Parathyroid adenoma (tissue), 2 donors: ENCODE measurements around the gene HSPA1B.

Experiments
- H2AFZ ChIP-seq: fragments of 300-600 bp; sonication (generic); one replicate; pipeline ENCODE4 v1.7.0; 2017; ENCODE audit warnings: antibody characterized with exemption, mild to moderate bottlenecking
- H3K27ac ChIP-seq: fragments of 300-600 bp; sonication (generic); one replicate; pipeline ENCODE4 v1.7.0; 2017
- H3K27me3 ChIP-seq: fragments of 300-600 bp; sonication (generic); one replicate; pipeline ENCODE4 v1.7.0; 2017; ENCODE audit warnings: low read length; ENCODE audit not compliant: control insufficient read depth, insufficient read depth
- H3K36me3 ChIP-seq: fragments of 300-600 bp; sonication (generic); one replicate; pipeline ENCODE4 v1.7.0; 2017; ENCODE audit warnings: low read length; ENCODE audit not compliant: control insufficient read depth, insufficient read depth
- H3K4me1 ChIP-seq: fragments of 300-600 bp; sonication (generic); one replicate; pipeline ENCODE4 v1.7.0; 2017; ENCODE audit warnings: control low read depth
- H3K4me2 ChIP-seq: fragments of 300-600 bp; sonication (generic); one replicate; pipeline ENCODE4 v1.7.0; 2017; ENCODE audit warnings: low read length
- H3K4me3 ChIP-seq: fragments of 300-600 bp; sonication (generic); one replicate; pipeline ENCODE4 v1.7.0; 2017; ENCODE audit warnings: low read depth, low read length
- H3K79me2 ChIP-seq: fragments of 300-600 bp; sonication (generic); one replicate; pipeline ENCODE4 v1.7.0; 2017; ENCODE audit warnings: control low read depth
- H3K9ac ChIP-seq: fragments of 300-600 bp; sonication (generic); one replicate; pipeline ENCODE4 v1.7.0; 2017; ENCODE audit warnings: mild to moderate bottlenecking
- H3K9me3 ChIP-seq: fragments of 300-600 bp; sonication (generic); one replicate; pipeline ENCODE4 v1.7.0; 2017; ENCODE audit warnings: low read length; ENCODE audit not compliant: control insufficient read depth
- TF ChIP-seq, protein P1 (sequence below): fragments of 300-600 bp; sonication (generic); IDR thresholded peaks from one replicate; pipeline ENCODE4 v1.7.0; 2017; ENCODE audit warnings: antibody characterized with exemption, mild to moderate bottlenecking
- donor health status: primary hyperparathyroidism.

Gene HSPA1B

GRCh38 chr6:31874836-31875572 is 47.5 kb downstream of the HSPA1B start:
- TF ChIP-seq, protein P1, sequence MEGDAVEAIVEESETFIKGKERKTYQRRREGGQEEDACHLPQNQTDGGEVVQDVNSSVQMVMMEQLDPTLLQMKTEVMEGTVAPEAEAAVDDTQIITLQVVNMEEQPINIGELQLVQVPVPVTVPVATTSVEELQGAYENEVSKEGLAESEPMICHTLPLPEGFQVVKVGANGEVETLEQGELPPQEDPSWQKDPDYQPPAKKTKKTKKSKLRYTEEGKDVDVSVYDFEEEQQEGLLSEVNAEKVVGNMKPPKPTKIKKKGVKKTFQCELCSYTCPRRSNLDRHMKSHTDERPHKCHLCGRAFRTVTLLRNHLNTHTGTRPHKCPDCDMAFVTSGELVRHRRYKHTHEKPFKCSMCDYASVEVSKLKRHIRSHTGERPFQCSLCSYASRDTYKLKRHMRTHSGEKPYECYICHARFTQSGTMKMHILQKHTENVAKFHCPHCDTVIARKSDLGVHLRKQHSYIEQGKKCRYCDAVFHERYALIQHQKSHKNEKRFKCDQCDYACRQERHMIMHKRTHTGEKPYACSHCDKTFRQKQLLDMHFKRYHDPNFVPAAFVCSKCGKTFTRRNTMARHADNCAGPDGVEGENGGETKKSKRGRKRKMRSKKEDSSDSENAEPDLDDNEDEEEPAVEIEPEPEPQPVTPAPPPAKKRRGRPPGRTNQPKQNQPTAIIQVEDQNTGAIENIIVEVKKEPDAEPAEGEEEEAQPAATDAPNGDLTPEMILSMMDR = no peak
- no peaks in the 10 kb centered on the region for H3K27me3 ChIP-seq
- no peak overlapping the region for H2AFZ ChIP-seq
- H3K27ac ChIP-seq = no peak overlapping the region
- H3K4me2 ChIP-seq = peak overlapping the region; percentile 22
- no peaks in the 10 kb centered on the region for H3K79me2 ChIP-seq
- H3K4me3 ChIP-seq = no peak overlapping the region
- H3K9ac ChIP-seq = no peak overlapping the region
- no peaks in the 10 kb centered on the region for H3K4me1 ChIP-seq
- no peaks in the 10 kb centered on the region for H3K9me3 ChIP-seq
- H3K36me3 ChIP-seq = no peaks in the 10 kb centered on the region

DNA sequence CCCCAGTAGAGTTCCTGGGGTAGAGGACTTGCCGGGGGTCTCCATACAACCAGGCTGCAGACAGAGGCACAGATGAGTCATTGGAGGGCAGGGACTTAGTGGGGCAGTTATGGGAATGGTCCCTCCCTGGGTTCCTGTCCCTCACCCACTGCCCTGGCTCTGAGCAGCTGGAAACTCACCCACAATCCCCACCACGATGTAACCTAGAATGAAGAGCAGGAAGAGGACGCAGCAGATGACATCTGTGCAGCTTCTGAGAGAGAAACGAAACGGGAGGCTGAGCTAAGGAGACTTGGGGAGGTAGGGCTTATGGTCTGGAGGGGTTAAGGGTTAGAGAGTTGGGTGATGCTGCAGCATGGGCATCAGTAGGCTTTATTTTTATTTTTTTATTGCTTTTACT is 48.3 kb downstream of the HSPA1B start:
- no peak overlapping the region for H2AFZ ChIP-seq
- no peaks in the 10 kb centered on the region for H3K36me3 ChIP-seq
- TF ChIP-seq, protein P1 = no peak
- H3K4me2 ChIP-seq = no peak overlapping the region
- no peaks in the 10 kb centered on the region for H3K9me3 ChIP-seq
- H3K4me1 ChIP-seq = no peaks in the 10 kb centered on the region
- H3K27ac ChIP-seq = no peak overlapping the region
- H3K9ac ChIP-seq = no peak overlapping the region
- no peaks in the 10 kb centered on the region for H3K79me2 ChIP-seq
- H3K27me3 ChIP-seq = no peaks in the 10 kb centered on the region
- H3K4me3 ChIP-seq = no peak overlapping the region

GRCh38 chr6:31876357-31876756 is 48.8 kb downstream of the HSPA1B start:
- no peak overlapping the region for H3K4me3 ChIP-seq
- H3K36me3 ChIP-seq = no peaks in the 10 kb centered on the region
- H3K9me3 ChIP-seq = no peaks in the 10 kb centered on the region
- no peak overlapping the region for H3K27ac ChIP-seq
- H3K9ac ChIP-seq = no peak overlapping the region
- no peaks in the 10 kb centered on the region for H3K4me1 ChIP-seq
- TF ChIP-seq, protein P1 = no peak
- no peaks in the 10 kb centered on the region for H3K27me3 ChIP-seq
- no peak overlapping the region for H2AFZ ChIP-seq
- H3K79me2 ChIP-seq = no peaks in the 10 kb centered on the region
- H3K4me2 ChIP-seq = no peak overlapping the region

DNA sequence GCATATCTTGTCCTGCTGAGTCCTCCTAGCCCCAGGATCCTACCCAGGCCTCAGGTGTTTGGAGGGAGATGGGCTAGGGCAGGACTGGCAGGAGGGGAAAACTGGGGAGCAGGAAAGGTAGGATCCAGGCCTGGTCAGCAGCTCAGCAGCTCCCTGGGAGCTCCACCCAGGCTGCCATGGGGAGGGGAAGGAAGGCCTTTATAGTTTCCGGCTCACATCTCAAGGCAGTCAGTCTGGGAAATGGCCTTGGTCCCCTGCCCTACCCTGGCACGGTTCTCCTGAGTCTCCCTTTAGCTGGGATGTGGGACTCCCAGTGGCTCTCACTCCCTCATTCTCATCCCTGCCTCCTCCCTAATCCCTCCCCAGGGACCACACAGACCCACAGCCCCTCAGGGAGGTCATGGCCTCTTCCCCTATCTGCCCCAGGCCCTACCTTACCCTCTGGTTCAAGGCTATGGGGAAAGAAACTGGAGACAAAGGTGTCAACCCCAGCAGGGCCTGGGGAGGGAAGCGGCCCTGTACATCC is 49.6 kb downstream of the HSPA1B start:
- H3K4me2 ChIP-seq = no peak overlapping the region
- TF ChIP-seq, protein P1 = no peak
- H3K27ac ChIP-seq = no peak overlapping the region
- no peaks in the 10 kb centered on the region for H3K9me3 ChIP-seq
- no peaks in the 10 kb centered on the region for H3K4me1 ChIP-seq
- no peak overlapping the region for H3K4me3 ChIP-seq
- H3K27me3 ChIP-seq = no peaks in the 10 kb centered on the region
- no peak overlapping the region for H2AFZ ChIP-seq
- H3K79me2 ChIP-seq = no peaks in the 10 kb centered on the region
- H3K9ac ChIP-seq = no peak overlapping the region
- H3K36me3 ChIP-seq = no peaks in the 10 kb centered on the region
